B cell (primary cell): Measurements from ENCODE around the gene SDK1. TPM values are rescaled to one million over a fixed set of nuclear protein-coding genes. Genes with fewer than 3 reads are reported as not detected.

Source experiments
- ATAC-seq: fragments of 200-7000 bp; cut with Tn5 transposase; one replicate; pipeline ENCODE4 v1.10.0; 2021; ENCODE audit warnings: low read depth, mild to moderate bottlenecking, moderate number of reproducible peaks, moderate library complexity
- CTCF ChIA-PET: fragments of 350-600 bp; sonication (Branson Sonifier 250); formaldehyde crosslinking; loops from one replicate; lab custom pipeline; 2021; ENCODE audit warnings: antibody characterized with exemption, inconsistent platforms; lab: Charles Lee
- POLR2A ChIA-PET: fragments of 350-600 bp; sonication (Branson Sonifier 250); formaldehyde crosslinking; loops from one replicate; lab custom pipeline; 2021; ENCODE audit warnings: antibody characterized with exemption; lab: Charles Lee
- DNase-seq: peaks from one replicate; pipeline ENCODE4 v3.0.0; 2013
- H2AFZ ChIP-seq: 2 replicates; pipeline ENCODE4 v1.6.1; 2012; ENCODE audit warnings: mild to moderate bottlenecking, low read depth, low read length; ENCODE audit not compliant: insufficient read depth, poor library complexity, severe bottlenecking
- H3K27ac ChIP-seq, 2 donors: 1 replicate in 1 of 2; 2 replicates in 1 of 2; pipeline ENCODE4 v1.5.1; 2012 to 2013; ENCODE audit warnings: low read length in 2 of 2, mild to moderate bottlenecking in 2 of 2, moderate library complexity in 1 of 2
- H3K27me3 ChIP-seq, 4 experiments: fragments of 200-600 bp in 1 of 4; sonication (generic) in 1 of 4; replicated peaks in 1 of 4; 1 replicate in 2 of 4; 2 replicates in 2 of 4; pipeline versions ENCODE4 v1.6.1 to v1.7.0; 2013 to 2016; ENCODE audit warnings: low read length in 3 of 4, mild to moderate bottlenecking in 2 of 4, mixed read lengths in 1 of 4, moderate library complexity in 1 of 4; ENCODE audit not compliant: insufficient read depth in 4 of 4, control insufficient read depth in 3 of 4; ENCODE audit errors: control extremely low read depth in 1 of 4
- H3K36me3 ChIP-seq, 2 experiments: replicated peaks in 1 of 2; 1 replicate in 1 of 2; 2 replicates in 1 of 2; pipeline versions ENCODE4 v1.6.1 to v1.7.1; 2013; ENCODE audit warnings: low read length in 1 of 2; ENCODE audit not compliant: insufficient read depth in 2 of 2, control insufficient read depth in 1 of 2; ENCODE audit errors: control extremely low read depth in 1 of 2, extremely low read depth in 1 of 2
- H3K4me1 ChIP-seq, 2 donors: fragments of 200-600 bp in 1 of 2; sonication (generic) in 1 of 2; 1 replicate in 1 of 2; 2 replicates in 1 of 2; pipeline versions ENCODE4 v1.5.1 to v1.6.1; 2013 to 2017; ENCODE audit warnings: low read length in 2 of 2; ENCODE audit not compliant: control insufficient read depth in 2 of 2, insufficient read depth in 2 of 2
- H3K4me2 ChIP-seq: replicated peaks from 2 replicates; pipeline ENCODE3; 2012; ENCODE audit warnings: mild to moderate bottlenecking, low read depth, low read length; ENCODE audit not compliant: poor library complexity, severe bottlenecking
- H3K4me3 ChIP-seq, 5 experiments: fragments of 200-600 bp in 1 of 5; sonication (generic) in 1 of 5; 1 replicate in 3 of 5; 2 replicates in 2 of 5; pipeline versions ENCODE4 v1.5.1 to v1.7.0; 2011 to 2016; ENCODE audit warnings: low read length in 4 of 5, mild to moderate bottlenecking in 4 of 5, low read depth in 2 of 5, control low read depth in 1 of 5, moderate library complexity in 1 of 5; ENCODE audit not compliant: insufficient read depth in 1 of 5; ENCODE audit errors: control extremely low read depth in 1 of 5, extremely low read depth in 1 of 5
- H3K79me2 ChIP-seq: fragments of 200-600 bp; sonication (generic); one replicate; pipeline ENCODE4 v1.6.0; 2016; ENCODE audit warnings: low read length; ENCODE audit not compliant: control insufficient read depth, insufficient read depth
- H3K9ac ChIP-seq: fragments of 200-600 bp; sonication (generic); 2 replicates; pipeline ENCODE4 v1.6.1; 2017; ENCODE audit warnings: mild to moderate bottlenecking, low read length, moderate library complexity
- H3K9me3 ChIP-seq, 3 donors: one replicate each; pipeline versions ENCODE4 v1.6.1 to v1.7.1; 2013; ENCODE audit warnings: low read length in 2 of 3; ENCODE audit not compliant: control insufficient read depth in 2 of 3, insufficient read depth in 1 of 3; ENCODE audit errors: control extremely low read depth in 1 of 3
- H4K20me1 ChIP-seq: 2 replicates; pipeline ENCODE4 v1.6.0; 2012; ENCODE audit warnings: mild to moderate bottlenecking, low read length; ENCODE audit not compliant: insufficient read depth, control insufficient read depth, poor library complexity, severe bottlenecking
- H3K27ac Mint-ChIP-seq: one replicate; pipeline ENCODE4 v1.8.0; 2021; ENCODE audit warnings: mixed read lengths
- H3K27me3 Mint-ChIP-seq: one replicate; pipeline ENCODE4 v1.8.0; 2021; ENCODE audit warnings: mixed read lengths
- H3K4me1 Mint-ChIP-seq: one replicate; pipeline ENCODE4 v1.8.0; 2021; ENCODE audit warnings: mixed read lengths
- H3K4me3 Mint-ChIP-seq: one replicate; pipeline ENCODE4 v1.8.0; 2021; ENCODE audit warnings: mixed read lengths
- H3K9me3 Mint-ChIP-seq: one replicate; pipeline ENCODE4 v1.8.0; 2022; ENCODE audit warnings: mixed read lengths; ENCODE audit not compliant: insufficient read depth
- EZH2 ChIP-seq: IDR thresholded peaks from 2 replicates; pipeline ENCODE4 v1.6.1; 2012; ENCODE audit warnings: borderline replicate concordance, low read depth, mild to moderate bottlenecking, moderate library complexity, low read length; ENCODE audit not compliant: insufficient read depth, poor library complexity, severe bottlenecking
- WGBS: methylation state at CpG from one replicate; pipeline ENCODE4 v1.1.5; 2013; ENCODE audit warnings: missing lambda C conversion rate; ENCODE audit not compliant: insufficient coverage; 5-methylcytosine and 5-hydroxymethylcytosine counted together
- intact Hi-C: fragments of 100-400 bp; cut with micrococcal nuclease; formaldehyde crosslinking; loops from one replicate; pipeline ENCODE4 v1.10.0; 2022
- polyA plus RNA-seq: library from polyadenylated mRNA; depleted of rRNA; stranded (reverse); fragments of >200 nt; gene quantifications from 2 replicates; pipeline ENCODE4 v1.2.3, GENCODE V29; 2012
- total RNA-seq, 2 donors: library from RNA; stranded (reverse); fragments of 120-200 nt in 1 of 2; gene quantifications; 1 replicate in 1 of 2; 2 replicates in 1 of 2; pipeline versions ENCODE4 v1.2.3 to v1.2.4, GENCODE V29; 2013 to 2022
- TF ChIP-seq, protein P1 (sequence below): fragments of 200-600 bp; IDR thresholded peaks from one replicate; pipeline ENCODE4 v1.8.0; 2022; ENCODE audit warnings: antibody characterized with exemption, mild to moderate bottlenecking

The SDK1 gene
- total and polyA plus RNA-seq, 2 donors (not counting 1 experiment from before 2014, with no cell fraction given) = 0.73 to 2.0 TPM

DNA sequence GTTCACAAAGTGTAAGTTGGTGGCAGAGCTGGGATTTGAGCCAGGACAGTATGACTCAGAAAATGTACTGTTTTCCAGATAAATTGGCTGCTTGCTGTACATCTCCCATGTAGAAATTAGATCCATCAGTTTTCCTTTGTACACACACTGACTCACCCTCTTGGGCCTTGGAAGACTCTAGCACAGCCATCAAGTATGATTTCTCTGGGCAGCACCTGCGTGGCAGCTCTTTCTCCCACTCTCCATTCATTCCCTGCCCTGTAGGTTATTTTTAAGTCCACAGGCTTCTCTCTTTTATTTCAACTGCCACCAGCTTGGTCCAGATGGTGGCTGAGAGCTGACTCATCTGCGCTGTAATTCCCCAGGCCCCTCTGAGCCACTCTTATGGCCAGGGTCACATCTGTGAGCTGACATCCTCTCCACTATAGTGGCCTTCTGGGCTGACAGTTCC lies 28.3 kb upstream of the SDK1 start:
- H3K27ac ChIP-seq = no peak overlapping the region
- no peaks in the 10 kb centered on the region for H3K4me1 ChIP-seq
- H3K4me3 ChIP-seq = no peak overlapping the region
- TF ChIP-seq, protein P1, sequence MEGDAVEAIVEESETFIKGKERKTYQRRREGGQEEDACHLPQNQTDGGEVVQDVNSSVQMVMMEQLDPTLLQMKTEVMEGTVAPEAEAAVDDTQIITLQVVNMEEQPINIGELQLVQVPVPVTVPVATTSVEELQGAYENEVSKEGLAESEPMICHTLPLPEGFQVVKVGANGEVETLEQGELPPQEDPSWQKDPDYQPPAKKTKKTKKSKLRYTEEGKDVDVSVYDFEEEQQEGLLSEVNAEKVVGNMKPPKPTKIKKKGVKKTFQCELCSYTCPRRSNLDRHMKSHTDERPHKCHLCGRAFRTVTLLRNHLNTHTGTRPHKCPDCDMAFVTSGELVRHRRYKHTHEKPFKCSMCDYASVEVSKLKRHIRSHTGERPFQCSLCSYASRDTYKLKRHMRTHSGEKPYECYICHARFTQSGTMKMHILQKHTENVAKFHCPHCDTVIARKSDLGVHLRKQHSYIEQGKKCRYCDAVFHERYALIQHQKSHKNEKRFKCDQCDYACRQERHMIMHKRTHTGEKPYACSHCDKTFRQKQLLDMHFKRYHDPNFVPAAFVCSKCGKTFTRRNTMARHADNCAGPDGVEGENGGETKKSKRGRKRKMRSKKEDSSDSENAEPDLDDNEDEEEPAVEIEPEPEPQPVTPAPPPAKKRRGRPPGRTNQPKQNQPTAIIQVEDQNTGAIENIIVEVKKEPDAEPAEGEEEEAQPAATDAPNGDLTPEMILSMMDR = no peak
- no peak for TF ChIP-seq EZH2
- WGBS = 87% methylated on average over 2 of the region's 2 CpGs
- DNase-seq (no peak), ATAC-seq (no peak)
- peaks cover 0 to 4% (median 0%) of the 10 kb centered on the region in 4 experiments for H3K27me3 ChIP-seq
- H3K27ac Mint-ChIP-seq = no peak overlapping the region
- H3K9ac ChIP-seq = no peak overlapping the region
- H3K36me3 ChIP-seq = no peaks in the 10 kb centered on the region
- ChIA-PET CTCF (interaction anchor here (1.0 kb wide), 1 partner anchor 18 kb away, joined by 3 read pairs; no protein-coding TSS in a partner anchor), POLR2A (no interaction called here)
- H3K27me3 Mint-ChIP-seq = peaks cover 14% of the 10 kb centered on the region
- no peaks in the 10 kb centered on the region for H3K9me3 ChIP-seq
- no peaks in the 10 kb centered on the region for H4K20me1 ChIP-seq
- H3K4me2 ChIP-seq = no peak overlapping the region
- H2AFZ ChIP-seq = no peak overlapping the region
- intact Hi-C loops = no loop called here
- no peaks in the 10 kb centered on the region for H3K79me2 ChIP-seq
- H3K9me3 Mint-ChIP-seq = no peaks in the 10 kb centered on the region
- no peaks in the 10 kb centered on the region for H3K4me1 Mint-ChIP-seq
- H3K4me3 Mint-ChIP-seq = no peak overlapping the region

DNA sequence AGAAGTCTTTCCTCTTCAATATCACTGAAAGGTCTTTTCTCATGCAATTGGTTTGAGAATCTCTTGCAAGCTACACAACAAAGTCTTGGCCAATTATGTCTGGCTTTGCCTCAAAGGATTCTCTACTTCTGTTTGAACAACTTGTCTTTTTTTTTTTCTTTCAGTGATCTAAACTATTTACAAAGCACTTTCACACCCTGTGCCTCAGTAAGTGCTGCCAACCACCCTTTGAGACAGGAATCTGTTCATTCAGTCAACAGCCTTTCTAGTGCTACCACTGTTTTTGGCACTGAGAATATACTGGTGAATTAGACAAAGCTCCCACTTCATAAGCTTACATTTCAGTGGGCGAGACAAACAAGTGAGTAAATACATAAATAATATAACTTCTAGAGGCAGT lies 26.9 kb upstream of the SDK1 start:
- Mint-ChIP-seq H3K27ac (no peak overlapping the region), H3K9me3 (no peaks in the 10 kb centered on the region), H3K4me1 (no peaks in the 10 kb centered on the region), H3K27me3 (peaks cover 12% of the 10 kb centered on the region), H3K4me3 (no peak overlapping the region)
- Histone ChIP-seq H3K27ac (no peak overlapping the region), H3K4me2 (no peak overlapping the region), H3K4me1 (no peaks in the 10 kb centered on the region), H3K4me3 (no peak overlapping the region), H3K36me3 (no peaks in the 10 kb centered on the region), H3K9ac (no peak overlapping the region), H3K79me2 (no peaks in the 10 kb centered on the region), H3K27me3 (no peaks in the 10 kb centered on the region), H2AFZ (no peak overlapping the region), H3K9me3 (no peaks in the 10 kb centered on the region), H4K20me1 (no peaks in the 10 kb centered on the region)
- DNase-seq = no peak
- intact Hi-C loops = no loop called here
- ATAC-seq = no peak
- TF ChIP-seq, protein P1 = no peak
- no peak for TF ChIP-seq EZH2
- POLR2A ChIA-PET = no interaction called here
- CTCF ChIA-PET = no interaction called here
- WGBS = no CpG with 5 or more reads among the region's 1 CpG
